ENCODE results near the gene GREB1.

GREB1 gene

GRCh38 chr2:11630855-11631254 is 97.0 kb downstream of the GREB1 start:
- no peak overlapping the region for H2AFZ ChIP-seq (ENCODE audit: low read length, unreplicated experiment)
- H3K36me3 ChIP-seq (ENCODE audit: insufficient read depth, low read length), result peaks cover 9% of the 10 kb centered on the region; the same call in 1 of the 2 replicates
- H3K4me3 ChIP-seq (ENCODE audit: low read depth, low read length), result no peak overlapping the region
- H3K27me3 ChIP-seq (ENCODE audit: insufficient read depth, low read length), result no peaks in the 10 kb centered on the region
- no peaks in the 10 kb centered on the region for H3K4me1 ChIP-seq (ENCODE audit: control insufficient read depth, insufficient read depth, low read length, unreplicated experiment)
- H3K27ac ChIP-seq (ENCODE audit: low read depth, low read length), result no peak overlapping the region
- H3K79me2 ChIP-seq (ENCODE audit: control insufficient read depth, insufficient read depth, low read length, unreplicated experiment), result no peaks in the 10 kb centered on the region

DNA sequence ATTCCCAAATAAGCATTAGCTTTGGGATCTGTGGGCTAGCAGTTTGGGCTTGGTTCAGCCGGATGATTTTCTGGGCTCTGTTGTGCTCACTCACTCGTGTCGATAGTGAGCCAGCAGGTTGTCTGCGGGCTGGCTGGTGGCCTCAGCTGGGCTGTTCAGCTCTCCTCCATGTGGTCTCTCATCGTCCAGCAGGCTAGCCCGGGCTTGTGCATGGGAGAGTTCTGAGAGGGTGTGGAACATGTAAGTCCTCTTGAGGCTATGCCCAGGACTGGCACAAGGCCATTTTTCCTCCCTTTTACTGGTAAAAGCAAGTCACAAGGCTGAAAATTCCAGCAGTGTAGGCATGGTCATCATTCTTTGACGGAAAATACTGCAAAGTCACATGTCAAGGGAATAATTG is 97.6 kb downstream of the GREB1 start:
- Histone ChIP-seq H3K79me2 (ENCODE audit: control insufficient read depth, insufficient read depth, low read length, unreplicated experiment) (no peaks in the 10 kb centered on the region), H3K27me3 (ENCODE audit: insufficient read depth, low read length) (no peaks in the 10 kb centered on the region), H3K4me1 (ENCODE audit: control insufficient read depth, insufficient read depth, low read length, unreplicated experiment) (no peaks in the 10 kb centered on the region), H2AFZ (ENCODE audit: low read length, unreplicated experiment) (no peak overlapping the region), H3K27ac (ENCODE audit: low read depth, low read length) (no peak overlapping the region), H3K4me3 (ENCODE audit: low read depth, low read length) (no peak overlapping the region), H3K36me3 (ENCODE audit: insufficient read depth, low read length) (peaks cover 9% of the 10 kb centered on the region; the same call in 1 of the 2 replicates)

DNA sequence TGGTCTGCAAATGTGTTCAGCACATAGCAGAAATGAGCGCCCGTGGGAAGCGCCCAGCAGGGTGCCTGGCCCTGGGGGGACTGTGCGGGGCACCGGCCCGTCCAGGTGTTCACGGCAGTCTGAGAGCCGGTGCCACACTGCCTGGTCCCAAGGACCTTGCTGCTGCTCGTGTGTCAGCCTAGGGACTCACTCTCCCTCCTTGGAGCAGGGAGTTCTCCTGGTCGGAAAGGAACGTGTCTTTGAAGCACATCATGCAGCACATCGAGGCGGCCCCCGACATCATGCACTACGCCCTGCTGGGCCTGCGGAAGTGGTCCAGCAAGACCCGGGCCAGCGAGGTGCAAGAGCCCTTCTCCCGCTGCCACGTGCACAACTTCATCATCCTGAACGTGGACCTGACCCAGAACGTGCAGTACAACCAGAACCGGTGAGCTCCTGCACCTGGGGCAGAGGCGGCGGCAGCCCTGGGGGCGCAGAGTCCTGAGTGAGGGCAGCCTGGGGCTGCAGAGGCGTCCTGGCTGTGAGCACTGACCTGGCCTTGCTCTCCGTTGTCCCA is 100.2 kb downstream of the GREB1 start:
- H3K27me3 ChIP-seq (ENCODE audit: insufficient read depth, low read length), result no peaks in the 10 kb centered on the region
- H3K4me1 ChIP-seq (ENCODE audit: control insufficient read depth, insufficient read depth, low read length, unreplicated experiment), result no peaks in the 10 kb centered on the region
- H3K36me3 ChIP-seq (ENCODE audit: insufficient read depth, low read length), result no peaks in the 10 kb centered on the region
- no peak overlapping the region for H3K27ac ChIP-seq (ENCODE audit: low read depth, low read length)
- no peak overlapping the region for H2AFZ ChIP-seq (ENCODE audit: low read length, unreplicated experiment)
- no peaks in the 10 kb centered on the region for H3K79me2 ChIP-seq (ENCODE audit: control insufficient read depth, insufficient read depth, low read length, unreplicated experiment)
- H3K4me3 ChIP-seq (ENCODE audit: low read depth, low read length), result no peak overlapping the region

- Histone ChIP-seq H3K27me3 (ENCODE audit: insufficient read depth, low read length) (no peaks in the 10 kb centered on the region), H3K4me3 (ENCODE audit: low read depth, low read length) (no peak overlapping the region), H3K36me3 (ENCODE audit: insufficient read depth, low read length) (no peaks in the 10 kb centered on the region), H3K79me2 (ENCODE audit: control insufficient read depth, insufficient read depth, low read length, unreplicated experiment) (no peaks in the 10 kb centered on the region), H3K4me1 (ENCODE audit: control insufficient read depth, insufficient read depth, low read length, unreplicated experiment) (no peaks in the 10 kb centered on the region), H2AFZ (ENCODE audit: low read length, unreplicated experiment) (no peak overlapping the region), H3K27ac (ENCODE audit: low read depth, low read length) (no peak overlapping the region)
Observed at GRCh38 chr2:11634584-11634983, 100.7 kb downstream of the GREB1 start.

DNA sequence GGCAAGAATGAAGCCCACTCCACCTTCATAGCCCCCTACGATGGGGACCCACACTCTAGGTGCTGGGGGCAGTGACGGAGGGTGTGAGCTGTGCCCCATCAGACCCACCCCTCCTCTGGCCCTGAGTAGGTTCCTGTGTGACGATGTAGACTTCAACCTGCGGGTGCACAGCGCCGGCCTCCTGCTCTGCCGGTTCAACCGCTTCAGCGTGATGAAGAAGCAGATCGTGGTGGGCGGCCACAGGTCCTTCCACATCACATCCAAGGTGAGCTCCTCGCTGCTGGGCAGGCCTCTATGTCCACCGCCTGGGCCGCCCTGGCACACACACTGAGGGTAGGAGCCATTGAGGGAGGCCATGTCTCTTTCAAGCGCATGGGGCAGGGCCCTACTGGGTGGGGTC is 101.3 kb downstream of the GREB1 start:
- Histone ChIP-seq H3K79me2 (ENCODE audit: control insufficient read depth, insufficient read depth, low read length, unreplicated experiment) (no peaks in the 10 kb centered on the region), H3K4me3 (ENCODE audit: low read depth, low read length) (no peak overlapping the region), H3K27ac (ENCODE audit: low read depth, low read length) (no peak overlapping the region), H3K4me1 (ENCODE audit: control insufficient read depth, insufficient read depth, low read length, unreplicated experiment) (no peaks in the 10 kb centered on the region), H3K36me3 (ENCODE audit: insufficient read depth, low read length) (no peaks in the 10 kb centered on the region), H2AFZ (ENCODE audit: low read length, unreplicated experiment) (no peak overlapping the region), H3K27me3 (ENCODE audit: insufficient read depth, low read length) (no peaks in the 10 kb centered on the region)

- Histone ChIP-seq H2AFZ (ENCODE audit: low read length, unreplicated experiment) (no peak overlapping the region), H3K79me2 (ENCODE audit: control insufficient read depth, insufficient read depth, low read length, unreplicated experiment) (no peaks in the 10 kb centered on the region), H3K27ac (ENCODE audit: low read depth, low read length) (no peak overlapping the region), H3K27me3 (ENCODE audit: insufficient read depth, low read length) (no peaks in the 10 kb centered on the region), H3K36me3 (ENCODE audit: insufficient read depth, low read length) (no peaks in the 10 kb centered on the region), H3K4me1 (ENCODE audit: control insufficient read depth, insufficient read depth, low read length, unreplicated experiment) (no peaks in the 10 kb centered on the region), H3K4me3 (ENCODE audit: low read depth, low read length) (no peak overlapping the region)
Observed at GRCh38 chr2:11636593-11637295, 102.9 kb downstream of the GREB1 start.

DNA sequence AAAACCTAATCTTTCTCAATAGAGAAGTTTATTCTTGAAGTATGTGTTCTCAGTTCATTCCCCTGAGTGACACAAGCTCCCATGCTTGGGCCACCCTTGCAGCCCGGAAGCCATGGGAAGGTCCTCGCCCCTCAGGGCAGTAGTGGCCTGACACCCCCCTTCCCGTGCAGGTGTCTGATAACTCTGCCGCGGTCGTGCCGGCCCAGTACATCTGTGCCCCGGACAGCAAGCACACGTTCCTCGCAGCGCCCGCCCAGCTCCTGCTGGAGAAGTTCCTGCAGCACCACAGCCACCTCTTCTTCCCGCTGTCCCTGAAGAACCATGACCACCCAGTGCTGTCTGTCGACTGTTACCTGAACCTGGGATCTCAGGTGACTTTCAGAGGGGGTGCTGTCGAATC is 103.7 kb downstream of the GREB1 start:
- H3K4me1 ChIP-seq (ENCODE audit: control insufficient read depth, insufficient read depth, low read length, unreplicated experiment), result no peaks in the 10 kb centered on the region
- H2AFZ ChIP-seq (ENCODE audit: low read length, unreplicated experiment), result no peak overlapping the region
- H3K27me3 ChIP-seq (ENCODE audit: insufficient read depth, low read length), result no peaks in the 10 kb centered on the region
- no peak overlapping the region for H3K27ac ChIP-seq (ENCODE audit: low read depth, low read length)
- H3K79me2 ChIP-seq (ENCODE audit: control insufficient read depth, insufficient read depth, low read length, unreplicated experiment), result no peaks in the 10 kb centered on the region
- no peak overlapping the region for H3K4me3 ChIP-seq (ENCODE audit: low read depth, low read length)
- H3K36me3 ChIP-seq (ENCODE audit: insufficient read depth, low read length), result no peaks in the 10 kb centered on the region

GRCh38 chr2:11639503-11639902 is 105.7 kb downstream of the GREB1 start:
- H3K4me1 ChIP-seq (ENCODE audit: control insufficient read depth, insufficient read depth, low read length, unreplicated experiment), result no peaks in the 10 kb centered on the region
- H3K79me2 ChIP-seq (ENCODE audit: control insufficient read depth, insufficient read depth, low read length, unreplicated experiment), result no peaks in the 10 kb centered on the region
- H3K27ac ChIP-seq (ENCODE audit: low read depth, low read length), result no peak overlapping the region
- H3K4me3 ChIP-seq (ENCODE audit: low read depth, low read length), result no peak overlapping the region
- H3K36me3 ChIP-seq (ENCODE audit: insufficient read depth, low read length), result no peaks in the 10 kb centered on the region
- H3K27me3 ChIP-seq (ENCODE audit: insufficient read depth, low read length), result no peaks in the 10 kb centered on the region
- H2AFZ ChIP-seq (ENCODE audit: low read length, unreplicated experiment), result no peak overlapping the region

DNA sequence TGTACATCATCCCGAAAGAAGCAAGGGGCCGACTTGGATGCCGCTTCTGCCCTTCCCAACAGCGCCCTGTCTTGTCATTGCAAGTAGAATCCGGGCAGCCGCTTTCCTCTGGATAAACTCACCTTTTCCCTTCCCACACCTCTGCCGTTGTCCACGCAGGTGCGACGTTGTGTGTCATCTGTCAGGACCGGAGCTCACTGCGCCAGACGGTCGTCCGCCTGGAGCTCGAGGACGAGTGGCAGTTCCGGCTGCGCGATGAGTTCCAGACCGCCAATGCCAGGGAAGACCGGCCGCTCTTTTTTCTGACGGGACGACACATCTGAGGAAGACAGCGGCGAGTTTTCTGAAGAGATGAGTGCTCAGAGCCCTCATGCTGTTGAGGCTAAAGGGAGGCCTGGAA is 106.3 kb downstream of the GREB1 start:
- Histone ChIP-seq H3K79me2 (ENCODE audit: control insufficient read depth, insufficient read depth, low read length, unreplicated experiment) (no peaks in the 10 kb centered on the region), H3K4me1 (ENCODE audit: control insufficient read depth, insufficient read depth, low read length, unreplicated experiment) (no peaks in the 10 kb centered on the region), H3K27ac (ENCODE audit: low read depth, low read length) (no peak overlapping the region), H3K4me3 (ENCODE audit: low read depth, low read length) (no peak overlapping the region), H2AFZ (ENCODE audit: low read length, unreplicated experiment) (no peak overlapping the region), H3K36me3 (ENCODE audit: insufficient read depth, low read length) (no peaks in the 10 kb centered on the region), H3K27me3 (ENCODE audit: insufficient read depth, low read length) (no peaks in the 10 kb centered on the region)

DNA sequence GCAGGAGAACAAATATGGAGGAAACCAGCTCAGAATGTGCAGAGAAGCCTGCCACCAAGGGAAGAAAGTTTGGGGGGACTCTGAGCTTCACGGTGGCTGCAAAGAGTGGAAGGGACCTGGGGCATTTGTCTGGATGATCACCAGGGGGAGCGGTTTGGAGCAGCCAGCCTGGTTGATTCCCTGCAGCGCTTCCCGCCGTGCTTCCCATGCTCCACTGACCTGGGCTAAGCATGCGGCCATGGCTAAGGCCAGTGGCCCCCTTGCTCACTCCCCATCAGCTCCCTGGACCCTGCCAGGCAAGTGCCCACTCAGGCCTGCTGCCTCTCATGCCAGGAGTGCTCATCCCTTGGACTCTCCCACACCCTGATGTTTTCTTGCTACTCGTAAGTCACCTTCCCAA is 109.1 kb downstream of the GREB1 start:
- no peaks in the 10 kb centered on the region for H3K36me3 ChIP-seq (ENCODE audit: insufficient read depth, low read length)
- no peak overlapping the region for H2AFZ ChIP-seq (ENCODE audit: low read length, unreplicated experiment)
- H3K27me3 ChIP-seq (ENCODE audit: insufficient read depth, low read length), result 0 out of 2 replicates have a peak, but pooled peaks cover 3% of the 10 kb centered on the region
- no peak overlapping the region for H3K4me3 ChIP-seq (ENCODE audit: low read depth, low read length)
- no peak overlapping the region for H3K27ac ChIP-seq (ENCODE audit: low read depth, low read length)
- no peaks in the 10 kb centered on the region for H3K4me1 ChIP-seq (ENCODE audit: control insufficient read depth, insufficient read depth, low read length, unreplicated experiment)
- H3K79me2 ChIP-seq (ENCODE audit: control insufficient read depth, insufficient read depth, low read length, unreplicated experiment), result no peaks in the 10 kb centered on the region

DNA sequence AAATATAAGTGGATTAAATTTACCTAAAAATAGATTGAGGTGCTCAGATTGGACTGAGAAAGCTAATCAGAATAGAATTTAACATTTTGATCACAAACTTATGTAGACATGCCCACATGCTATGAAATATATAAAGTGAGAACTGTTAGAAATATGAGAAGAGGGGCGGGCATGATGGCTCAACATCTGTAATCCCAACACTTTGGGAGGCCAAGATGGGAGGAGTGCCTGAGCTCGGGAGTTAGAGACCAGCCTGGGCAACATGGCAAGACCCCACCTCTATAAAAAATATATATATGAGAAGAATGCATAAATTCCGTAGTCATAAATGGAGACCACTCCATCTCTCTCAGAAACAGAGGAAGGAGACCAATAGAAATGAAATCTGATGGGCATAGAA is 110.4 kb downstream of the GREB1 start:
- Histone ChIP-seq H2AFZ (ENCODE audit: low read length, unreplicated experiment) (no peak overlapping the region), H3K27ac (ENCODE audit: low read depth, low read length) (no peak overlapping the region), H3K36me3 (ENCODE audit: insufficient read depth, low read length) (no peaks in the 10 kb centered on the region), H3K79me2 (ENCODE audit: control insufficient read depth, insufficient read depth, low read length, unreplicated experiment) (no peaks in the 10 kb centered on the region), H3K4me3 (ENCODE audit: low read depth, low read length) (no peak overlapping the region), H3K27me3 (ENCODE audit: insufficient read depth, low read length) (peaks cover 8% of the 10 kb centered on the region; the same call in 1 of the 2 replicates), H3K4me1 (ENCODE audit: control insufficient read depth, insufficient read depth, low read length, unreplicated experiment) (no peaks in the 10 kb centered on the region)

Measured in ACC112 (cell line).